ENCODE results near the gene MAP1S.

- TF ChIP-seq CTCF (conservative IDR thresholded peaks at IDR 0.05 in 1 of 2, IDR thresholded peaks at IDR 0.05 in 1 of 2; ENCODE audit: extremely low read depth in 1 of 2, insufficient read depth in 1 of 2, low read depth in 1 of 2, low read length in 2 of 2): no peak
- TF ChIP-seq EZH2 (IDR thresholded peaks at IDR 0.05; ENCODE audit: borderline replicate concordance, low read length): no peak
Observed at GRCh38 chr19:17741456-17741855, 22.2 kb downstream of the MAP1S start.
